SU-DHL-6 (cell line): Measurements from ENCODE around the gene SP3.

Experiments
- CTCF ChIP-seq: fragments of 200-600 bp; sonication (generic); IDR thresholded peaks from one replicate; pipeline ENCODE4 v1.5.1; 2017; ENCODE audit warnings: antibody characterized with exemption, mild to moderate bottlenecking, low read length, moderate library complexity; ENCODE audit not compliant: insufficient read depth, poor library complexity, severe bottlenecking
- EZH2phosphoT487 ChIP-seq: fragments of 200-600 bp; sonication (generic), shearing (Covaris generic); conservative IDR thresholded peaks from 2 replicates; pipeline ENCODE4 v1.6.1; 2018; ENCODE audit warnings: mild to moderate bottlenecking, antibody characterized with exemption, low read length, moderate library complexity, mixed read lengths

- TF ChIP-seq CTCF, result no peak
- TF ChIP-seq EZH2phosphoT487, result no peak
Measured at GRCh38 chr2:173958198-173958846, 6.9 kb downstream of the SP3 start.
